Astrocyte of the cerebellum (primary cell): ENCODE results near the gene INPP4B.

Experiments
- DNase-seq: peaks from one replicate; pipeline ENCODE4 v3.0.0-alpha.2; 2011; ENCODE audit warnings: low read depth
- H3K4me3 ChIP-seq: 2 replicates; pipeline ENCODE4 v1.5.1; 2011; ENCODE audit warnings: mild to moderate bottlenecking, low read depth, low read length, moderate library complexity
- in situ Hi-C: cut with HindIII; loops from 2 replicates; pipeline ENCODE4 v1.10.0; 2017; ENCODE audit warnings: low sequenced_read_pairs
- TF ChIP-seq, protein P1 (sequence below): IDR thresholded peaks from 2 replicates; pipeline ENCODE4 v1.5.1; 2012; ENCODE audit warnings: low read length, low read depth, moderate library complexity, mild to moderate bottlenecking; ENCODE audit errors: missing control alignments

Gene INPP4B

DNA sequence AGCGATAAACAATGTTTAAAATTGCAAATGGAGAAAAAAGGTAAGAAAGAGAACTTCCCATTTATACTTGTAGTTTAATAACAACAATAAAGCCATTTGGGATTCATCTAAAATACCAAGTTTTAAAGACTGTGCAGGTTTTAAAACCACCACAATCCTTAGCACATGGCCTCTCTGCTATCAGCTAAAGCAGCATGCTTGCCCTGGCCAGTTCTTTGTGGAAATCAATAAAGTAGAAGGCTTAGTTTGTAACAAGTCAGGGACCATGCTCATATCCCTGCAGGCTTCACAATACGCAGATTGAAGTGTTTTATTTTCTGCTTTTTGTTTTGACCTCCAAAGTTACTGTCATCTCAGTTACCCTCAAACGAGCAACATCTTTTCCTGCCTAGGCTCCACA, 249.5 kb downstream of the INPP4B start:
- in situ Hi-C loops, result no loop called here
- TF ChIP-seq, protein P1, sequence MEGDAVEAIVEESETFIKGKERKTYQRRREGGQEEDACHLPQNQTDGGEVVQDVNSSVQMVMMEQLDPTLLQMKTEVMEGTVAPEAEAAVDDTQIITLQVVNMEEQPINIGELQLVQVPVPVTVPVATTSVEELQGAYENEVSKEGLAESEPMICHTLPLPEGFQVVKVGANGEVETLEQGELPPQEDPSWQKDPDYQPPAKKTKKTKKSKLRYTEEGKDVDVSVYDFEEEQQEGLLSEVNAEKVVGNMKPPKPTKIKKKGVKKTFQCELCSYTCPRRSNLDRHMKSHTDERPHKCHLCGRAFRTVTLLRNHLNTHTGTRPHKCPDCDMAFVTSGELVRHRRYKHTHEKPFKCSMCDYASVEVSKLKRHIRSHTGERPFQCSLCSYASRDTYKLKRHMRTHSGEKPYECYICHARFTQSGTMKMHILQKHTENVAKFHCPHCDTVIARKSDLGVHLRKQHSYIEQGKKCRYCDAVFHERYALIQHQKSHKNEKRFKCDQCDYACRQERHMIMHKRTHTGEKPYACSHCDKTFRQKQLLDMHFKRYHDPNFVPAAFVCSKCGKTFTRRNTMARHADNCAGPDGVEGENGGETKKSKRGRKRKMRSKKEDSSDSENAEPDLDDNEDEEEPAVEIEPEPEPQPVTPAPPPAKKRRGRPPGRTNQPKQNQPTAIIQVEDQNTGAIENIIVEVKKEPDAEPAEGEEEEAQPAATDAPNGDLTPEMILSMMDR, result no peak
- DNase-seq, result no peak
- no peak overlapping the region for H3K4me3 ChIP-seq

DNA sequence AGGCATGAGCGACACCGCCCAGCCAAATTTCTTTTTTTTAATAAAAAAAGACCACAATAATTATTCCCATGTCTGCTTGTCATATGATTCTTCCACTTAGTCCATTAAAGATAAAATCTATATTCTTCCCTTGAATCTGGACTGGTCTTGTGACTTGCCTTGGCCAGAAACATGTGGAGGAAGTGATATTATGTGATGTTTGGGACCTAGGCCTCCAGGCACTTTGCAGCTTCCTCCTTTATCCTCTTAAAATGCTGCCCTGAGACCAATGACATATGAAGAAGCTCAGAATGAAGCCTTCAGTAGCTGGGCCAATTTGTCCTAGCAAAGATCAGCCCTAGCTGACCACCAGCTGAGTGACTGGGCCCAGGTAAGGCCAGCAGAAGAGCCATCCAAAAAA, 250.0 kb downstream of the INPP4B start:
- no peak overlapping the region for H3K4me3 ChIP-seq
- in situ Hi-C loops, result no loop called here
- no peak for DNase-seq
- TF ChIP-seq, protein P1, result no peak

DNA sequence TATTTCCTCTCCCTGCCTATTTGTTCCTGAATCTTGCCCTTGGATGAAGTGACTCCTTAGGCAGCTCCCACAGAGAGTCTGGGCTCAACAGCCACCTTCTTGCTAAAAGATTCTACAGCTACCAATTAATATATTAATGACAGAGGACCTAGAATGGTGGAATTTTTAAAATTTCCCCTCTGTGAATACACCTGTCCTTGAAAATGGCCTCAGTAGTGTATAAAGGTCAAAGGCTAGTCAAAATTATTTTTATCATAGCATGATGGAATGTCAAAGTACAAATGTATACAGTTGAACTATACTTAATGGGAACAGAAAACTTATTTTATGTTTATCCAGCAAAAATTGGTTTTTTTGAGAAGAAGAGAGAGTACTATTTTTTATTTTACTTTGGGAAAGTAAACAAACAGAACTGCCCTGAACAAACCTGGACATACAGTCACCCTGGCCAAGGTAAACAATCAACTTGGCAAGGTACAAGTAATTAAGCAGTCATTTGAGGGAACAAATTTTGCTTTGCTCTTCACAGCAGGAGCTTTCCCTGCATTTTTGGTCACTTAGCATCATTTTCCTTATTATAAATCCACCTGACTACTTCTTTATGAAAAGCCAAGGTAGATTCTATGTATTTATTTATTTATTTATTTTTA, 250.8 kb downstream of the INPP4B start:
- in situ Hi-C loops, result no loop called here
- H3K4me3 ChIP-seq, result no peak overlapping the region
- TF ChIP-seq, protein P1, result no peak
- DNase-seq, result no peak

DNA sequence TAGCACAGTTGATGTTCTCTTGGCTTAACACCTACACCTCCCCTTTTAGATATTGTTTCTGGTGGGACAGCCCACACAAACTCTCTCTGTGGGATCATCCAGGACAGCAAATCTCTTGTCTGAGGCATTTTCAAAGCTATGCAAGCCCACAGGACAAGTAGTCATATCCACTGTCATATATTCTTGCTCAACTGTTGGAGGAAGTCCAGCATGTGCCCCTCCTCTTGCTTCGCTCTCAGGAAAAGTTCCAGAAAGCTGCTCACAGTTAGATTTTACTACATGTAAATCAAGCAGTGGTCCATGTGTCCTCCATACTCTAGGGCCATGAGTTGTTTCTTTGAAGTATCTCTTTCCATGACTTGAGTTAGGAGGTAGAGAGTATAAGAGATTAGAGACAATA, 260.7 kb downstream of the INPP4B start:
- in situ Hi-C loops, result no loop called here
- no peak for DNase-seq
- TF ChIP-seq, protein P1, result no peak
- H3K4me3 ChIP-seq, result no peak overlapping the region

DNA sequence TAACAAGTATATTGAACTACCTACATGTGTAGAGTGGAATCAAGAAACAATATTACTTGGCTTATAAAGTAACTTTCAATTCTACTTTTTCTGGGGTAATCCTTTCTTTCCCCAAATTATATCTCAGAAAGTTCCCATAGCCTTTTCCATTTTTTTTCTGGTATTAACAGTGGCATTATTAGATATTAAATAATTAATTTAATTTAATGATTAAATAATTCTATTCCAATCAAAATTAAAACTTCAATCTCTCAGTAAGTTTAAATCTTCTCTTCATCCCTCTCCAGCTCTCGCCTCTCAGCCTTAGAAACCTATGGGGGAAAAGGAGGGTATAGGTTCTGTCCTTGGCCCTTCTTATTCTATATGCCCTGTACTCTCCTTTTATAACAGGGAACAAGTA, 262.4 kb downstream of the INPP4B start:
- H3K4me3 ChIP-seq, result no peak overlapping the region
- TF ChIP-seq, protein P1, result no peak
- in situ Hi-C loops, result no loop called here
- DNase-seq, result no peak

DNA sequence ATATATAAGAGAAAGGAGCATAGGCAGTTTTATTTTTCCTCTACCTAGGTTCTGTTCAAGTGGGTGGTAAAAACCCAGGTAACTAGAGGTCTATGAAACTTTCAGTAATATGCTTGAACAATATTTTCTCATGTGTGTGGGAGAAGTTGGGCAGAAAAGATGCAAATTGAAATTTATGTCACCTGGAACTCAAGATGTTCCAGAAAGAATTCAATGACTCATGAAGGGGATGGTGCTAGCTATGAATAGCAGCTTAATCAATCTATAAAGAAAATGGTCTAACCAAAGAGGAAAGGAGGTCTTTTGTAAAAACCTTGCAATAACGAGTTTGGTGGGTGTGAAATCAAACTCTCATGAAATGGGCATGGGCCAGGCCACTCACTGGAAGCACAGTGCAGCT, 263.8 kb downstream of the INPP4B start:
- in situ Hi-C loops, result no loop called here
- TF ChIP-seq, protein P1, result no peak
- no peak overlapping the region for H3K4me3 ChIP-seq
- DNase-seq, result no peak

DNA sequence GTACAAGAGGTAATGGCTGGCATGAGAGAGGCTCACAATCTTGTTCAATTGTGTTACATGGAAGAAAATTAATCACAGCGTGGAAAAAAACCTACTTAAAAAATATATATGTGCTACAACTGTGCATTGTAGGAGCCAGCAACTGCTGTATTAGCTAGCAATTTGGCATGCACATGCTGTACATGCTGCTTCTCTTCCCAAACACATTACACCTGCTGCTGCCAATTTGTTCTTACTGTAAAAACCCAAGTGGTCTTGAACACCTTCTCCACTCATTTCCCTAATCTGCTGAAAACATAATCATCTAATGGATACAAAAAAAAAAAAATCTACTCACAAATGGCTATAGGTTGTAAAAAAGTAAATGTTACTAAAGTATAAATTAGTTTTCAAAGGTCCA, 264.2 kb downstream of the INPP4B start:
- DNase-seq, result no peak
- TF ChIP-seq, protein P1, result no peak
- H3K4me3 ChIP-seq, result no peak overlapping the region
- in situ Hi-C loops, result no loop called here
